IMR-90 (cell line): ENCODE data around the gene SLC3A2.

ENCODE experiments used
- MAFK ChIP-seq: IDR thresholded peaks from 2 replicates; pipeline ENCODE4 v1.6.1; 2012; ENCODE audit warnings: low read depth, low read length, improper control_type of control experiment
- POLR2A ChIP-seq: IDR thresholded peaks from 2 replicates; pipeline ENCODE4 v1.6.1; 2012; ENCODE audit warnings: mild to moderate bottlenecking, low read depth, low read length
- RAD21 ChIP-seq: IDR thresholded peaks from 2 replicates; pipeline ENCODE4 v1.6.1; 2012; ENCODE audit warnings: low read length, improper control_type of control experiment
- RFX5 ChIP-seq: IDR thresholded peaks from 2 replicates; pipeline ENCODE4 v1.8.0; 2012; ENCODE audit warnings: low read depth, mild to moderate bottlenecking, low read length, moderate library complexity
- USF2 ChIP-seq: fragments of 150-350 bp; IDR thresholded peaks from 2 replicates; pipeline ENCODE4 v1.6.1; 2017; ENCODE audit warnings: mild to moderate bottlenecking, antibody characterized with exemption, low read length, low read depth
- TF ChIP-seq, protein P1 (sequence below): conservative IDR thresholded peaks from 2 replicates; pipeline ENCODE4 v1.5.1; 2012; ENCODE audit warnings: mild to moderate bottlenecking, low read depth, low read length, improper control_type of control experiment

DNA sequence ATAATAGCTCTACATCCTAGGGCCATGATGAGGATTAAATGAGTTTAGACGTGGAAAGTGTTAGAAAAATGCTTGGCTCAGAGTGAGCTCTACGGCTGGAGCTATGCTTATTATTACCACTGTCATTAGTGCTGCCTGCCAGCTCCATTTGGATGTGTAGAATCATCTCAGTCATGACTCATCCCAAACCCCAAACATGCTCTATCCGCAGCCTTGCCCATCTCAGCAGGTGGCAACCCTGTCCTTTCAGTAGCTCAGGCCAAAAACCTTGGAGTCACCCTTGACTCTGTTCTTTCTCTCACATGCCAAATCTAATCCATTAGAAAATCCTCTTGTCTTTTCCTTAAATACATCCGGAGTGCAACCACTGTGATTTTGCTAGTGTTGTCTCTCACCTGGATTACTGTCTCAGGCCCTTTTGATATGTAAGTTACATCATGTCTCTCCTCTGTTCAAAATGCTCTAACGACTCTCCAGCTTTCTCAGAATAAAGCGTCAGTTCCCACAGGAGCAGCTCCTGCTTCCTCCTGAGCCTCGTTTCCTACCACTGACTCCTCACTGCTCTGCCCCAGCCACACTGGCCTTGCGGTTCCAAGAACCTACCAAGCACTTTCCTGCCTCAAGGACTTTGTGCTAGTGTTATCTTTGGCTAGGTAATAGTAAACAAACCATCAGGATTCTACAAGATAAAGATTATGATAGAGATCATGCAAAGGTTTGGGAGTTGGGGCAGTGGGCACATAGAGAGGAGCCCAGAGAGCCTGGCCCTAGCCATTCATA, 51.0 kb downstream of the SLC3A2 start:
- no peak for TF ChIP-seq RAD21
- TF ChIP-seq, protein P1, sequence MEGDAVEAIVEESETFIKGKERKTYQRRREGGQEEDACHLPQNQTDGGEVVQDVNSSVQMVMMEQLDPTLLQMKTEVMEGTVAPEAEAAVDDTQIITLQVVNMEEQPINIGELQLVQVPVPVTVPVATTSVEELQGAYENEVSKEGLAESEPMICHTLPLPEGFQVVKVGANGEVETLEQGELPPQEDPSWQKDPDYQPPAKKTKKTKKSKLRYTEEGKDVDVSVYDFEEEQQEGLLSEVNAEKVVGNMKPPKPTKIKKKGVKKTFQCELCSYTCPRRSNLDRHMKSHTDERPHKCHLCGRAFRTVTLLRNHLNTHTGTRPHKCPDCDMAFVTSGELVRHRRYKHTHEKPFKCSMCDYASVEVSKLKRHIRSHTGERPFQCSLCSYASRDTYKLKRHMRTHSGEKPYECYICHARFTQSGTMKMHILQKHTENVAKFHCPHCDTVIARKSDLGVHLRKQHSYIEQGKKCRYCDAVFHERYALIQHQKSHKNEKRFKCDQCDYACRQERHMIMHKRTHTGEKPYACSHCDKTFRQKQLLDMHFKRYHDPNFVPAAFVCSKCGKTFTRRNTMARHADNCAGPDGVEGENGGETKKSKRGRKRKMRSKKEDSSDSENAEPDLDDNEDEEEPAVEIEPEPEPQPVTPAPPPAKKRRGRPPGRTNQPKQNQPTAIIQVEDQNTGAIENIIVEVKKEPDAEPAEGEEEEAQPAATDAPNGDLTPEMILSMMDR = no peak
- TF ChIP-seq POLR2A = no peak
- TF ChIP-seq RFX5 = no peak
- TF ChIP-seq MAFK = no peak
- TF ChIP-seq USF2 = no peak
